Measurements from ENCODE around the gene GRK5. TPM values are rescaled to one million over a fixed set of nuclear protein-coding genes. Genes with fewer than 3 reads are reported as not detected.
"Not testable (repeated sequence)": the region's sequence is repeated elsewhere in the genome, so short reads cannot be mapped to it uniquely, and the experiment has no call there.

Gene GRK5
- total RNA-seq, 1 donor from 2014 or later: 26.2 TPM

GRCh38 chr10:119250641-119251314 is 43.4 kb downstream of the GRK5 start:
- peak; percentile 51 for DNase-seq

DNA sequence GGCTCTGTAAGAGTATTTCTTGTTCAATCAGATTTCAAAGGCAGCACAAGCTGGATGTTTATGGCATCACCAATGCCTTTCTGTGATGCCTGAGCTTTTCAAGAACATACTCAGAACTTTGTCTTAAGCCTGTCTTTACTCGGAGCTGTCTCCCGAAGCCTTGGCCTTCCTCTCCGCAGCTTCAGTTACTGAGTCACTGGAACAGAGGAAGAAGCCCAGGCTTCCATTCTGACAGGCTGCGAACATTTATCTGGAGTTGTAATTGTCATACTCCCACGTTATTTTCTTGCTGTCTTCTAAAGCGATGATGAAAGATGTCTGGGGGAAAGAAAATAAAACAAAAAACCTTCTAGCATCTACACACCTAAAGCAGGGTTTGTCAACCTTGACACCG is 43.9 kb downstream of the GRK5 start:
- peak; percentile 73 for DNase-seq

GRCh38 chr10:119252051-119252465 is 44.7 kb downstream of the GRK5 start:
- DNase-seq: peak; percentile 60

DNA sequence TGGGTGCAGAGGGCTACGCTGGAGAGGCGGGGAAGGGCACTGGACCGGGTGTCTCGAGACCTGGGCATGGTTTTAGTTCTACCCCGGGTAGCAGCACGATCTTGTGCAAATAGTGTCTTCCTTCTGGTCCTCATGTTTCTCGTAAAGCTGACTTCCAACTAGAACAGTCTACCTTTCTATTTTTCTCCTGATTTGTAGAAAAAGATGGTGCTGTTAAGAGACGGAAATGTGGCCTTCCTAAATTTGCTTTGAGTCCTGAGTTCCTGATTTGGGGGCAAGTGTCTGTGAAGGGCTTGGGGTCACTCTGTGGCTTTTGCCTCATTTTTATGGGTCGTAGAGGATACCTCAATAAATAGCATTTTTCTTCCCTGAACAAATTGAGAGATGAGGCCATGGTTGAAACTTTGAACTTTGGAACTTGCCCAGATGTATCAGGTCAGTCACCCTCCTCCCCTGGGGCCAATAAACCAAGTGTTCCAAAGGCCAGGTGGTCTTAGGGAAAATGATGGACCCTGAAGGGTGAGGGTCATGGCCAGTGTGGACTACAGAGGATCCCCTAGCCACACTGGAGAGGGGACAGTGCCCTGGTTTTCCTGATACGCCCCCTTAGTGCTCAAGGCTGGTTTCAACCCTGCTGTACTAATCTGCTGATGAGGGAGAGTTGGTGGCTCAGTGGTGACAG is 45.2 kb downstream of the GRK5 start:
- DNase-seq: no peak

- peak; percentile 81 for DNase-seq
Observed at GRCh38 chr10:119253433-119254174, 46.2 kb downstream of the GRK5 start.

DNA sequence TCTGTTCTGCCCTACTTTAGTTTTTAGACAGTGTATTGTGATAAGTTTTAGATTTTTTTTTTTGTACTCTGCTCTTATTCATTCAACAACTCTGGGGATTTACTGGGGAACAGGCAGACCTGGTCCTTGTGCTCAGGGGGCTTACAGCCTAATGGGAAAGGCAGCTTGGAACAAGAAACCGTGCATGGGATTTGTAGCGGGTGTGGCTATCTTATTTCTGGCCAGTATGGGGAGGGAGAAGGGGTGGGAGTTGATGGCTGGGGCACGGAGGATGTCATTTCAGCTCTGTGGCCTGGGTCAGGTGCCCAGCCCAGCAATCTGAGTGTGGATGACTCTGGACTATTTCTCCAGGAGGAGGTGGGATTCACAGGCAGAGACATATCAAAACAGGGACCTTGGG is 47.0 kb downstream of the GRK5 start:
- no peak for DNase-seq

- no peak for DNase-seq
Observed at GRCh38 chr10:119256030-119256429, 48.7 kb downstream of the GRK5 start.

DNA sequence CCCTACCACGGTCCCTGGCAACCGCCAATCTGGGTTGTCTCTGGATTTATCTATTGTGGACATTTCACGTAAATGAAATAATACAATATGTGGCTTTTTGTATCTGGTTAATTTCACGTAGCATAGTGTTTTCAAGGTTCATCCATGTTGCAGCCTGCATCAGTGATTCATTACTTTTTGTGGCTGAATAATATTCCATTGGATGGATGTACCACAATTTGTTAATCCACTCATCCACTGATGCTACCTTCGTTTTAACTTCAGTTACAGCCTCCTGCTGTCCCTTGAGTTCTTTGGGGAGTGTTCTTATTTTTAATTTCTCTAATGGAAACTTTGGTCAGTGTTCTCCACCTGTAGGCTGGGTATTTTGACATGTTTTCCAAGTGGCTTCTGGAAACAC is 49.5 kb downstream of the GRK5 start:
- no peak for DNase-seq

- no peak for DNase-seq
Observed at GRCh38 chr10:119257899-119258419, 50.6 kb downstream of the GRK5 start.

- DNase-seq: no peak
Observed at GRCh38 chr10:119259345-119259744, 52.0 kb downstream of the GRK5 start.

- not testable (repeated sequence) for DNase-seq
Observed at GRCh38 chr10:119261016-119261415, 53.6 kb downstream of the GRK5 start.

DNA sequence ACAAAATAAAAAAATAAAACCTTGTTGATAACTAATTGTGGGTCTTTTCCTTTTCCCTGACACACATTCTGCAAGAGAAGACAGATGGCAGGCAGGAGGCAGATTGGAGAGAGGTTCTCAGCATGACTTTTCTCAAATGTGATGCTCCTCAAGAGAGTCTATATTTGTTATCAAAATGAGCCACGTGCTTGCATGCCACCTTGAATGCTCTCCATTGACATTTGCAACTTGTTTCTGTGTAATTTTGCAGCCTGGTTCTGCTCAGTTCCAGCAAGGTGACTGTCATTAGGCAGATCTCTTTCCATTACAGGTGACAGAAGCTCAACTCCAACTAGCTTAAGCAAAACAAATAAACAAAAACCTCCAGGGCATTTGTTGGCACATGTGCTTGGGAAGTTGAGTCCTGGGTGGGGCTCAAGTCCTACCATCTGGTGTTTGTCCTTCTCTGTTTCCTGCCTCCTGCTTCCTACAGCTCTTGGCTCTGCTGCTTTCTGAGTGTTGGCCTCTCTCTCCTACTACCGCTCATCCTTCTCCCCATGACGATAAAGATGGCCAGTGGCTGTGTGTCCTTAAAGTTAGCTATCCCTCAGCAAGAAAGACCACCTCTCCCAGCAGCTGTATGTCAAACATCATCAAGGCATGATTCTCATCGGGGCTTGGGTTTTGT is 56.7 kb downstream of the GRK5 start:
- no peak for DNase-seq

- no peak for DNase-seq
Observed at GRCh38 chr10:119265691-119266090, 58.3 kb downstream of the GRK5 start.

- DNase-seq: no peak
Observed at GRCh38 chr10:119267384-119267783, 60.0 kb downstream of the GRK5 start.

DNA sequence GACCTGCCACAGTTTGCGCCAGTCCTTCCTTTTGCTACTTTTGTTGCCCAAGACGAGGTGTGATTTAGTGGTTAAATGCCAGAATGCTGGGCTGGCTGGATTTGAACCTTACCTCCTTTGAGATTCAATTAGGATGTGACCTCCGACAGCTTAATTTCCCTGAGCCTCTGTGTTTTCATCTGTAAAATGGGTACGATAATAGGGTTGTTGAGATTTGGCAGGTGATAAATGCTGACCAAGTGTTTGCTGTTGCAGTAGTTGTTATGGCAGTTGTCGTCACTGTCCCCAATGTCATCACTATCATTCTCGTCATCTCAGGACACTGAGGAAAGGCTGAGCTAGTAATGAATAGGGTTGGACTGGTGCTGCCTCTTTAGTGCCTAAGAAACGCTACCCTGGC is 61.1 kb downstream of the GRK5 start:
- no peak for DNase-seq

DNA sequence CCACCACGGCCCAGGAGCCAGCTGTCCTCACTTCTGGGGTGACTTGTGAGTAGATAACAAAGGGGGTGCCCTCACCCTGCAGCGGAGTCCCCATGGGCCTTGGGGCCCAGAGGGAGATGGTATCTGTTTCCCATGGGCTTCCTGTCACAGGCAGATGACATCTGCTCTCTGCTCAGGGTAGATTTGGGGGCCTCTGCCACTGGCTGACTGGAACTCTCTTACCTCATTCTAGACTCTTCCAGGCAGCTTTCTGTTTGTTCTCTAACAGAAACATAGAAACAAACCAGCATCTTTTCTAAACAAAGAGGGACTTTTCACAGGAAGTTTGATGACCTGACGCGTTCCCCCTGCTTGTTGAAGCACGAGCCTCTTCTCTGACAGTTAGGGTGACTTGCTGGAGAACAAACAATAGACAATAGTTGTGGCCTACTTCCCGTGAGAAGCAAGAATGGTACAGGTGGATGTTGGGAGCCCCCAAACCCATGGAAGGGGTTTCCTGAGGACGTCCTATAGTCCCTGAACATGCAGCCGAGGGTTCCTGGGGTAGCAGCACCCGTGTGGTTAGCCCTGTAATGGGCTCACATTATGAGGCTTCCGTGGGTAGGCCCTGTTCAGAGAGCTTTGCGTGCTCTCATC is 61.6 kb downstream of the GRK5 start:
- DNase-seq: no peak

- no peak for DNase-seq
Observed at GRCh38 chr10:119269737-119270136, 62.4 kb downstream of the GRK5 start.

DNA sequence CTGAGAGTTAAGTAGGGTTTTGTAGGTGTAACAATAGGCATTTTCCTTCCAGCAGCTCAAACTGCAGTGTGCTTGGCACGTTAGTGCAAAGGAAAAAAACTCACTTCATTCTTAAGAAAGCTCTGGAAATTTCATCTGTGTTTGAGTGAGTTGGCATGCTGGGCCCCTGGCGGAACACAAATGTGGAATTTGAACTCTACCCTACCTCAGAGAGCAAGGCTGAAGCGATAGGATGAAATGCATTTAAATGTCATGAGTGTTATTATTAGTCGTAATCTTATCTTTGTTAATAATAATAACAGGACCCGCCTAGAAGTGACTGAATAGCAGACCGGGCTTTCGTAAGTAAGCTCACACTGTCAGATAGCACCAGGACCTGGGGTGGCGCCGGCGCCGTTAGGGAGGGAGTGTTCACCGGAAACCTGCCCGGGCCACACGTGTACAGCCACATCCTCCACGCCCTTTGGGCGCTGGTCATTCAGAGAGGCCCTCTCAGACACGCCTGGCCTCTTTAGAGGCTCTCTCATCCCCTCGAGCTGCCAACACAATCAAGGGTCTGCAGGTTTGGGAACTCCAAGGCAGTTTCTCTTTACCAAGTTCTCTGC is 63.5 kb downstream of the GRK5 start:
- DNase-seq: no peak

- DNase-seq: not testable (repeated sequence)
Observed at GRCh38 chr10:119272338-119272734, 65.0 kb downstream of the GRK5 start.

DNA sequence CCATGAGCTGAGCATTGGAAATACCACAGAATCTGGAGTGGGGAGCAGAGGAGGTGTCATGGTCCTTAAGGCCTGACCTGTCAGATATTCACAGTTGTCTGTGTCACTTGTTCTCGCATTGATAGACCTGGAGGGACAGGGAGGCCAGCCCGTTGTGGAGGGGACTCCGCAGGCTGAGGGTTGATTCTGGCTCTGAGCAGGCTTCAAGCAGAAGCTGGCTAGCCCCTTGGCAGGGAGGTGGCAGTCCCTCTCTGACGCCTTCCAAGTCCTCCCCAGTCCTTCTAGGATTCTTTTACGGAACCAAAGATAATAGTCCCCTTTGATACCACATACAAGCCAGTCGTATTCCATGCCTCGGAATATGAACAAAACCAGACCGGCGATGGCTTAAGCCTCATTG is 65.4 kb downstream of the GRK5 start:
- no peak for DNase-seq

DNA sequence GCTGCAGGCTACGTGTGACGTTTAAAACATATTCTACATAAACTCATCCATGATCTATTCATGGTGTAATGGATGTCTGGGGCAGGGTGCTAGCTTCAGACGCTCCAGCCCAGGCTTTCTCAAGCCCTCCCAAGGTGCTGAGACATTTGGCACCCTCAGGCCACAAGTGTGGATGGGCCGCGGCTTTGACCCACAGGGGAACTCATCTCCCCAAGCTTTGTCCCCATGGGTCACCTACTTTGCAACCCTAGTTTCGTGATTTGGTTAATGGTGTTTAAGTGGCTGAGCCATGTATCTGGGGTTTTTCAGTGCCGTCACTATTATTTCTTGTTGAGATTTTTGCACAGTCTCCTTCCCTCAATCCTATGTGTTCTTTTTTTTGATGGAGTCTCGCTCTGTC is 66.0 kb downstream of the GRK5 start:
- no peak for DNase-seq

Measured in tongue (tissue), 2 donors.